ENCODE measurements around the gene DUS1L. TPM values are rescaled to one million over a fixed set of nuclear protein-coding genes. Genes with fewer than 3 reads are reported as not detected.

The DUS1L gene
- polyA plus RNA-seq, 1 of the 3 experiments (the other 2 are of a cell fraction) = 163 TPM

- H3K4me2 ChIP-seq = peak overlapping the region; percentile 99
- no peak for DNase-seq
- H3K79me2 ChIP-seq (ENCODE audit: insufficient read depth) = no peaks in the 10 kb centered on the region
- peak overlapping the region; percentile 67; the same call in 1 of the 2 replicates for H2AFZ ChIP-seq (ENCODE audit: low read depth)
- CTCF ChIA-PET = interaction anchor here (0.6 to 35.7 kb wide), 36 partner anchors 8 to 226 kb away, joined by 3 to 1216 read pairs (median 4); partner anchors contain the start of genes CENPX, DUS1L, GPS1 and LRRC45
- H4K20me1 ChIP-seq (ENCODE audit: insufficient read depth) = no peaks in the 10 kb centered on the region
- H3K27me3 ChIP-seq (ENCODE audit: insufficient read depth) = no peaks in the 10 kb centered on the region
- no peaks in the 10 kb centered on the region for H3K9me2 ChIP-seq
- H3K27ac ChIP-seq (ENCODE audit: low read depth in 2 of 2, low read length in 1 of 2) = peak overlapping the region; percentile 56 to 74; a peak in 3 of 4 replicates
- peaks cover 14% of the 10 kb centered on the region for H3F3A ChIP-seq (replicated peaks; ENCODE audit: insufficient read depth)
- peaks cover 7 to 21% of the 10 kb centered on the region in 2 experiments for H3K4me1 ChIP-seq (ENCODE audit: control insufficient read depth in 1 of 2, insufficient read depth in 2 of 2, low read depth in 1 of 2, low read length in 1 of 2)
- H3K36me3 ChIP-seq (replicated peaks in 1 of 2; ENCODE audit: control insufficient read depth in 1 of 2, insufficient read depth in 2 of 2, low read length in 1 of 2) = peaks cover 3 to 8% of the 10 kb centered on the region in 2 experiments
- TF ChIP-seq REST (IDR thresholded peaks at IDR 0.05; ENCODE audit: low read depth, low read length) (no peak), TAF1 (IDR thresholded peaks at IDR 0.05; ENCODE audit: borderline replicate concordance, low read depth, low read length) (0 out of 2 replicates have a peak, but pooled peaks have one; percentile 4), GATA2 (CRISPR knock-in tag; IDR thresholded peaks at IDR 0.05) (no peak), RCOR1 (IDR thresholded peaks at IDR 0.05; ENCODE audit: low read length) (peak; percentile 26; the same call in 1 of the 2 replicates), USF1 (IDR thresholded peaks at IDR 0.05; ENCODE audit: borderline replicate concordance, low read depth) (no peak)
- TF ChIP-seq, protein P1, sequence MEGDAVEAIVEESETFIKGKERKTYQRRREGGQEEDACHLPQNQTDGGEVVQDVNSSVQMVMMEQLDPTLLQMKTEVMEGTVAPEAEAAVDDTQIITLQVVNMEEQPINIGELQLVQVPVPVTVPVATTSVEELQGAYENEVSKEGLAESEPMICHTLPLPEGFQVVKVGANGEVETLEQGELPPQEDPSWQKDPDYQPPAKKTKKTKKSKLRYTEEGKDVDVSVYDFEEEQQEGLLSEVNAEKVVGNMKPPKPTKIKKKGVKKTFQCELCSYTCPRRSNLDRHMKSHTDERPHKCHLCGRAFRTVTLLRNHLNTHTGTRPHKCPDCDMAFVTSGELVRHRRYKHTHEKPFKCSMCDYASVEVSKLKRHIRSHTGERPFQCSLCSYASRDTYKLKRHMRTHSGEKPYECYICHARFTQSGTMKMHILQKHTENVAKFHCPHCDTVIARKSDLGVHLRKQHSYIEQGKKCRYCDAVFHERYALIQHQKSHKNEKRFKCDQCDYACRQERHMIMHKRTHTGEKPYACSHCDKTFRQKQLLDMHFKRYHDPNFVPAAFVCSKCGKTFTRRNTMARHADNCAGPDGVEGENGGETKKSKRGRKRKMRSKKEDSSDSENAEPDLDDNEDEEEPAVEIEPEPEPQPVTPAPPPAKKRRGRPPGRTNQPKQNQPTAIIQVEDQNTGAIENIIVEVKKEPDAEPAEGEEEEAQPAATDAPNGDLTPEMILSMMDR (IDR thresholded peaks at IDR 0.05) = no peak
- 12% methylated on average over 10 of the region's 10 CpGs for WGBS (ENCODE audit: low lambda C conversion rate)
- H3K9ac ChIP-seq = no peak overlapping the region
- peak overlapping the region; percentile 72 to 87 for H3K4me3 ChIP-seq (ENCODE audit: low read depth in 2 of 2, low read length in 1 of 2)
- POLR2A ChIA-PET = interaction anchor here (0.5 to 1.4 kb wide), 13 partner anchors 9 to 155 kb away, joined by 3 to 13 read pairs (median 5); partner anchors contain the start of genes CENPX, DUS1L, FASN and LRRC45
- H3K9me3 ChIP-seq = no peaks in the 10 kb centered on the region
Measured at GRCh38 chr17:82037889-82038195, 27.8 kb downstream of the DUS1L start.

DNA sequence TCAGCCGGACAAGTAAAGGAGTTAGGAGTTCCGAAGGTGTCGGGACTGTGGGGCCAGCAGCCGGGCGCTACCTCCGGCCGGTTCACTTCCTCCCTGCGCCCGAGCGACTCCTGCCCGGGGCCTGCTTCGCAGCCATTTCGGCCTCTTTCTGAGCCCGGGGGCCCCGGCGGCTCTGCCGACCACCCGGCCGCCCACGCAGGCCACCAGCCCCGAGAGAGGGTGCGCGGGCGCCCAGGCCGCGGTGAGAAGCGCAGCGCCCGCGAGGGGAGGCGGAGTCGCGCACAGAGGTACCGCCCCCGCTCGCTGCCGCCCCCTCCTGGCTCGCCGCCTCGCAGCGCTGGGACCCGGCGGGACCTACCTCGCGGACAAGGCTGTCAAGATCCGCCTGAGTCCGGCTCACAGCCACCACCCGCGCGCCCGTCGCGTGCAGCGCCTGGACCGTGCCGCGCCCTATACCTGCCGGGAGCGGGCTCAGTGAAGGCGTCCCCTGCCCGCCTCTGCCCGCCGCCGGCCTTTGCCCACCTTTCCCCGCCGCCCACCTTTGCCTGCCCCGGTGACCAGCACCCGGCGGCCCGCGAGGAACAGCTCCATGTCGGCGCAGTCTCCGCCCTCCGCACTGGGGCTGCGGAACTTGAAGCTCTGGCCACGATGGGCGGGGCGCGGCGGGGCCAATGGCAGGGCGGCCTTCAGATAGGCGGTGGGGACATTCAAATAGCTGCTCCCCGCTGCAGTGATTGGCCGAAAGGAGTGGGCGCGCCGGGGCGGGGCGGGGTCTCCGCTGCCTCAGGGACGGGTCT, 28.3 kb downstream of the DUS1L start, which contains the start of gene DCXR:
TSS of gene DCXR (minus strand) at position 606 of the 797 bp plus-strand sequence. CDS start at position 591, 15 bp downstream.
- whole genome bisulfite sequencing (ENCODE audit: low lambda C conversion rate) = 5% methylated on average over 34 of the region's 92 CpGs
- no peaks in the 10 kb centered on the region for H3K9me3 ChIP-seq
- H3K36me3 ChIP-seq (replicated peaks in 1 of 2; ENCODE audit: control insufficient read depth in 1 of 2, insufficient read depth in 2 of 2, low read length in 1 of 2) = peaks cover 5 to 8% of the 10 kb centered on the region in 2 experiments
- peak within 1 kb of the TSS; percentile 99 for H3K4me2 ChIP-seq
- H3K27me3 ChIP-seq (ENCODE audit: insufficient read depth) = no peaks in the 10 kb centered on the region
- peak within 1 kb of the TSS; percentile 66 for H3K9ac ChIP-seq
- H2AFZ ChIP-seq (ENCODE audit: low read depth) = peak within 1 kb of the TSS; percentile 93
- H4K20me1 ChIP-seq (ENCODE audit: insufficient read depth) = no peaks in the 10 kb centered on the region
- no peaks in the 10 kb centered on the region for H3K79me2 ChIP-seq (ENCODE audit: insufficient read depth)
- CTCF ChIA-PET = interaction anchor here (0.6 to 35.7 kb wide), 43 partner anchors 8 to 227 kb away, joined by 3 to 1216 read pairs (median 4); partner anchors contain the start of genes CENPX, DUS1L, FASN and GPS1
- POLR2A ChIA-PET = interaction anchor here (0.5 to 1.4 kb wide), 14 partner anchors 9 to 155 kb away, joined by 3 to 13 read pairs (median 4); partner anchors contain the start of genes CENPX, DUS1L, FASN and LRRC45
- H3K27ac ChIP-seq (ENCODE audit: low read depth in 2 of 2, low read length in 1 of 2) = peak within 1 kb of the TSS; percentile 74 to 92
- DNase-seq = peak; percentile 100
- H3F3A ChIP-seq (replicated peaks; ENCODE audit: insufficient read depth) = peaks cover 14% of the 10 kb centered on the region
- H3K4me3 ChIP-seq (ENCODE audit: low read depth in 2 of 2, low read length in 1 of 2) = peak within 1 kb of the TSS; percentile 72 to 87
- peaks cover 7 to 27% of the 10 kb centered on the region in 2 experiments for H3K4me1 ChIP-seq (ENCODE audit: control insufficient read depth in 1 of 2, insufficient read depth in 2 of 2, low read depth in 1 of 2, low read length in 1 of 2)
- no peaks in the 10 kb centered on the region for H3K9me2 ChIP-seq
- peak; percentile 6; the same call in 1 of the 2 replicates for TF ChIP-seq ELF1 (IDR thresholded peaks at IDR 0.05)
- no peak for TF ChIP-seq JUND (IDR thresholded peaks at IDR 0.05)
- TF ChIP-seq SIN3A (IDR thresholded peaks at IDR 0.05; ENCODE audit: borderline replicate concordance, low read depth, low read length) = peak; percentile 78; the same call in 1 of the 2 replicates
- TF ChIP-seq, protein P2, sequence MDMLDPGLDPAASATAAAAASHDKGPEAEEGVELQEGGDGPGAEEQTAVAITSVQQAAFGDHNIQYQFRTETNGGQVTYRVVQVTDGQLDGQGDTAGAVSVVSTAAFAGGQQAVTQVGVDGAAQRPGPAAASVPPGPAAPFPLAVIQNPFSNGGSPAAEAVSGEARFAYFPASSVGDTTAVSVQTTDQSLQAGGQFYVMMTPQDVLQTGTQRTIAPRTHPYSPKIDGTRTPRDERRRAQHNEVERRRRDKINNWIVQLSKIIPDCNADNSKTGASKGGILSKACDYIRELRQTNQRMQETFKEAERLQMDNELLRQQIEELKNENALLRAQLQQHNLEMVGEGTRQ (IDR thresholded peaks at IDR 0.05; ENCODE audit: borderline replicate concordance, low read depth, low read length) = no peak
- no peak for TF ChIP-seq GATA2 (CRISPR knock-in tag; IDR thresholded peaks at IDR 0.05)
- TF ChIP-seq RCOR1 (IDR thresholded peaks at IDR 0.05; ENCODE audit: low read length) = no peak
- TF ChIP-seq MXI1 (IDR thresholded peaks at IDR 0.05; ENCODE audit: low read depth, low read length) = peak; percentile 96
- TF ChIP-seq FOXJ3 (CRISPR knock-in tag; IDR thresholded peaks at IDR 0.05) = no peak
- TF ChIP-seq TCF12 (IDR thresholded peaks at IDR 0.05) = no peak
- no peak for TF ChIP-seq TEAD4 (IDR thresholded peaks at IDR 0.05; ENCODE audit: borderline replicate concordance, insufficient read depth)
- TF ChIP-seq EZH2phosphoT487 (IDR thresholded peaks at IDR 0.05; ENCODE audit: borderline replicate concordance, low read depth) = no peak
- TF ChIP-seq NFIC (IDR thresholded peaks at IDR 0.05; ENCODE audit: borderline replicate concordance) = no peak
- no peak for TF ChIP-seq GABPA (IDR thresholded peaks at IDR 0.05; ENCODE audit: low read depth)
- peak; percentile 14; the same call in 1 of the 2 replicates for TF ChIP-seq TAF1 (IDR thresholded peaks at IDR 0.05; ENCODE audit: borderline replicate concordance, low read depth, low read length)
